ENCODE data around the gene CCN2.
"Not testable (repeated sequence)": the region's sequence is repeated elsewhere in the genome, so short reads cannot be mapped to it uniquely, and the experiment has no call there.

CCN2 gene

DNA sequence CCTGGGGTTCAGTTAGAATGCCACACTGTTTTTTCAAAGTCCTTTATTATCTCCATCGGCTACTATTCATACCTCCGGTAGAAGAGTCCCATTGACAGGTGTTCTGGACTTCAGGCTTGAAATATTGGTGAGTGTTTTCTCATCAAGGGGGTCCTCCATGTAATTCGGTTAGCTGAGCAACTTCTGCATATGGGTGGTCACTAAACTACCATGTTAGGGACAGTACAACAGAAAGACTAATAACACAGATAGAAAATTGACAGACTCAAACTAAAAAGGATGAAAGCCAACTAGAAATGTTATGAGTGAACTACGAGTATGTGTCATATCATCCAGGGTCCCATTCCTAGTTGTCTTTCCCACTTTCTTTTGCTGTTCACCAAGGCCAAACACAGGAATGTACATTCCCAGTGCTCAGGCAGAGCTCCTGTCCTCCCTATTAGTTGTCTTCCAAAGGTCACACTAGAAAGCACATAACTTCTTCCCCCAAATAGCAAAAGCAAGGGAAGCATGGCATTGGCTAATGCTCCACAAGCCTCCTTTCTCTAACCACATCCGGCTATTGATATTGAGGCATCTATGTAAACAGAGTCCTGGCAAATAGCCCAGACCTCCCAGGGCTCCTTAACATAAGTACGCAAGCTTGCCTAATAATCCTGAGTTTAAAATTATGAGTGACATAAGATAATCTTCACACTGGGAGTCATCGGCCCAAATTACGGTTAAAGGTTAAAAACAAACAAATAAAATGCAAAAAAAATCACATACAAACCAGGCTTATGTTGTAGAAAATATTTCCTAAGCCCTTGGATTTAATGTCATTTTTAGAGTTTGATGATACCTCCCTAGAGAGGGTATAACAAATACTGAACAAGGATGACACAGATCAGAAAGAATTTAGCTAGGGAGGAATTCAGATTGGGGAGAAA, 13.2 kb downstream of the CCN2 start:
- no peak for DNase-seq

DNA sequence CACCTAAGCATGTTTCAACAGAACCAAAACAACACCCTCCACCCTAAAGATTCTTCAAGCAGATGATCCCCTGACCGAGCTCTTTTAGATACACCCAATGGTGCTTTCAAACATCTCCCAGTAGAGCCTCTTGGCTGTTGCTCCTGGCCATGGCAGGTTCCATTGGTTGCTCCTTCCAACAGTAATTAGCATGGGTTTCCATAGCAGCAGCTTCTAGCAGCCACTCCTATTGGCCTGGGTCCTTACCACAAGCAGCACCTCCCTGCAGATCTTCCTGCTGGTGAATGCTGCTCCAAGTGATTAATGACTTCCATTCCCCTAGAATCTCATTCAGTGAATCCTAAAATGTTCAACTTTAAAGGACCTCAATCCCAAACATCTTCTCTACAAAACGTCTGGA, 13.9 kb downstream of the CCN2 start:
- no peak for DNase-seq

DNA sequence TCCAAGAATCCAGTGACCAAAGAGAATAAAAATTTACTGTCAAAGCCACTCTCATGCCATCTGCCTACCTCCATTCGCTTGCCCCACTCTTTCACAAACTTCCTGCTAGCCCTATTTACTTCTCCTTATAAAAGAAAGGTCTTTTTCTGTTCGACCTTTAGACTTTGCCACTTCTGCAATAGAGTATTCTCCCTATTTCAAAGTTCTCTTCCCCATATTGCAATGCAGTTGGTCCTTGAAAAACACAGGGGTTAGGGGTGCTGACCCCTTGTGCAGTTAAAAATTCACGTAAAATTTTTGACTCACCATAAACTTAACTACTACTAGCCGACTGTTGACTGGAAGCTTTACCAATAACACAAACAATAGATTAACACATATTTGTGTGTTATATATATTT, 15.0 kb downstream of the CCN2 start:
- no peak for DNase-seq

DNA sequence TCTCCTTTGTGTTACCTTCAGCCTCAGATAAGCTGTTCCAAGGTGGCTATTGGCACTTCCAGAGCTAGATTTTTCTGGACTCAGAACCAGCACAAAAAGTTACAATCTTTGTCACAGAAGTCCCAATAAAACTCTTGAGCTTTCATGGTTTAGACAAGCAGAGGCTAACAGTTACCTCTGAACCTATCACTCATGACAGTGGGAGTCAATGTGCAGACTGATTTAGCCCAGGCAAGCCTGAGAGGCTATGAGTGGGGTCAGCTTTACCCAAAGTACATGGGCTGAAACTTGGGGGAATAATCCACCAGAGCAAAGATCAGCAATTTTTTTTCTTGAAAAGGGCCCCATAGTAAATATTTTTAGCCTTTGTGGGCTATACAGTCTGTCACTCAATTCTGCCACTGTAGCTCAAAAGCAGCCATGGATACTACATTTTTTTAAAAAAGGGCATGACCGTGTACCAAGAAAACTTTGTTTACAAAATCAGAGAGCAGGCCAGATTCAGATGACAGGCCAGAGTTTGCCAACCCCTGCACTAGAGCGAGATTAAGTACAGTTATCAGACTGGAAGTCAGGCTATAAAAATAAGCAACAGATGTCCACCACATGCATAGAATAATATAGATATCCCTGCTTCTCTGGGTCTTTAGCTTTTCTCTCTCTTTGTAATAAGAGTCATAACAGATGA, 20.0 kb downstream of the CCN2 start:
- no peak for DNase-seq

DNA sequence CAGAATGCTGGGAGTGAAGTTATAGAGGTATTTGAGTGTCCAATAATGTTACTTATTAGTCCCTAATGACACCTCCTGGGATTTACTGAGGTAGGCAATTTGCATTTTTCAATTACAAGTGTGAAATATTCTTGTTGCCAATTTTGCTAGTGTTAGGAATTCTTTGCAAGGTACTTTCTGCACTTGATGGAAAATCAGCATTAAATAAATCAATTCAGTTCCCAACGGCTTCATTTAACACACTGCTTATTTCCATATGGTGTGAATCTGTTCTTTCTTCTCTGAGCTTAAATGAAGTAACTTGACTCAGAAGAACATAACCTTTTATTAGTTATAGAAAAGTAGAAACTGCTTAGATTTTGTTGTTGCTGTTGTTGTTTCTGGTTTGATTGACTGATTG, 21.2 kb downstream of the CCN2 start:
- DNase-seq, result no peak

DNA sequence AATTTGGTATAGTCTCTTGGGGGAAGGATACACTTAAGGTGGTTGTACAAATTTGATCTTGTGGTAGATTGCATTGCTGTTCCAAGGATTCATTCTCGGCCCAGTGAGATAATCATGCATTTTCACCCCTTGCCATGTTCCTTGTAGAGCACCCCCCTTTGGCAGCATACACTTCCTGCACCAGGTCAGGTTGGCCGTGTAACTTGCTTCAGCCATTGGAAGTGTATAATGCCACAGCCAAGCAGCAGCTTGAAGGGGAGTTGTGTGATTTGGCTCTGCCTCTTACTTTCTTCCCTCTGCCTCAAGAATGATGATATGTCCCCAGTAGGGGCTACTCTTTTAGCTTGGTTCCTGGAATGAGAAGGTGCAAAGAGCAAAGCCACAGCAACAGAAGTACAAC, 21.9 kb downstream of the CCN2 start:
- no peak for DNase-seq

DNA sequence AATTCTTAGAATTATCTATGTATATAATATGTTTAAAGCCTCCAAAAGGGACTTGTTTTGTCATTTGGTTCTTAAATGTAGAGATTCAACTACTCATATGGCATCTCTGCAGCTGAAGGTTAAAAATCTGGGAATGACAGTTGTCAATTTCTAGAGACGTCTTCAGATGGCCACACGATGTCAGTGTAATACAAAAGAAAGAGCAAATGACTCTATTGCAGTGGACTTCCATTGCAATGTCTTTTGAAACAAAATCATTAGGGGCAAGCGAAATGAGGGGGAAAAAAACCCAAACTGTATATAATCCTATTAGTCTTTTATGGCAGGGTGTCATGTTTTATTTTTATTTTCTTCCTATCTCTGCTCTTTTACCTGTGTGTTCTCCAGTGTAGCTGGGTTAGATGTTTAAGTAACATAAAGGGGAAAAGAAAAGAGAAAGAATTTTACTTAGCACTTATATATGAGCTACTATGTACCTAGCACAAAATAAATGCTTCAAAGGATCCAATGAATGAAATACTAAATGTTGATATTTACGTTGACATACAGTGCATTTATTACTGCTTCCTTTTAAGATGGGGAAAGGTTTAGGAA, 26.2 kb downstream of the CCN2 start:
- no peak for DNase-seq

DNA sequence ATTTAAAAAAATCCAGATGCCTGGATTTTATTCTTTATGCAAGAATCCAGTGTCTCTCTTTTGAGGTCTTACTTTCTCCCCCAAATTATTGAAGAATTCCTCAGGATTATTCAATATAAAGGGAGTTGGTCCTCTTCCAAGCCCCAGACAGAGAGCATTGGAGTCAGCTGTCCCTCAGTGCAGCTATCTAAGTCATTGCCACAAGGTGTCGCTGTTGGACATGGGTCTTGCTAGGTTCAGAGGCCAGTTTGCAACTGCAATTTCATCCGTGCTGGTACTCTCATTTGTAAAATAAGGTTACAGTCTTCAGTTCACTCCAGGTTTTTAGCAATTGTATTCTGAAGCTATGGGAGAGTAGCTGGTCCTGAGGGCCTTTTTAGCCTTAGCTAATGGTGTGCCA, 27.8 kb downstream of the CCN2 start:
- DNase-seq, result no peak

DNA sequence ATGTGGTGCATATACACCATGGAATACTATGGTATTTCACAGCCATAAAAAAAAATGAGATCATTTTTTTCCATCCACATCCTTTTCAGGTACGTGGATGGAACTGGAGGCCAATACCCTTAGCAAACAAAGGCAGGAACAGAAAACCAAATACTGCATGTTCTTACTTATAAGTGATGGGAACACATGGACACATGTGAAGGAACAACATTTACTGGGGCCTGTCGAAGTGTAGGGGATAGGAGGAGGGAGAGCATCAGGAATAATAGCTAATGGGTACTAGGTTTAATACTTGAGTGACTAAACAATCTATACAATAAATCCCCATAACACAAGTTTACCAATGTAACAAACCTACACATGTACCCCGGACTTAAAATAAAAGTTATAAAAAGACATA, 30.5 kb downstream of the CCN2 start:
- no peak for DNase-seq

DNA sequence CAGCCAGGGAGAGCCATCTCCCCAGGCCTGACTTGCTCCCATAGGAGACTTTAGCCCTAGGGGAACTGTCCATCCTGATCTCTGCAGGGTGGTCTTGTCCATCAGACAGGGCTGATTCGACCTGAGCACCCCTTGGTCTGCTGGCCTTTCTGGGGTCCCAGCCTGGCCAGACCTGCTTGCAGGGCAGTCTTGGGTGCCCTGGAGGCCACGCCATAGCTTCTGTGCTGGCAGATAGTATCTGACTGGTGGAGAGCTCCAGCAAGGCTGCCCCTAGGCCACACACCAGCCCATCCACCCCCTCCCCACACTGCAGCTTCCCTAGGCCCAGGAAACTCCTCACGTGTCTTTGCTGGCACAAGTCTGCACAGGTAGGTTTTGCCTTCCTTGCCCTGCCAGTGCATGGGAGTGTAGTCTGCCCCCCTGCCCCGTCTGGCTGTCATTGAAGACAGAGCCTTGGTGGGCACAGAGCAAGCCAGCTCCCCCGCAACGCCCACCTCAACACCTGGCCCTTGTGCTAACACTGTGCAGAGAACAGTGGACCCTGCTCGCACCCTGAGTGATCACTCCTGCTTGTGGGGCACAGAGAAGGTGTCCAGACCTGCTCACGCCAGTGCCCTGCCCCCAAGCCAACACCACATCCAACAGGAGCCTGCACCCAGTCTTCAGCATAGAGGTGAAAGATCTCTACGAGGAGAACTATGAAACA, 32.4 kb downstream of the CCN2 start:
- no peak for DNase-seq

DNA sequence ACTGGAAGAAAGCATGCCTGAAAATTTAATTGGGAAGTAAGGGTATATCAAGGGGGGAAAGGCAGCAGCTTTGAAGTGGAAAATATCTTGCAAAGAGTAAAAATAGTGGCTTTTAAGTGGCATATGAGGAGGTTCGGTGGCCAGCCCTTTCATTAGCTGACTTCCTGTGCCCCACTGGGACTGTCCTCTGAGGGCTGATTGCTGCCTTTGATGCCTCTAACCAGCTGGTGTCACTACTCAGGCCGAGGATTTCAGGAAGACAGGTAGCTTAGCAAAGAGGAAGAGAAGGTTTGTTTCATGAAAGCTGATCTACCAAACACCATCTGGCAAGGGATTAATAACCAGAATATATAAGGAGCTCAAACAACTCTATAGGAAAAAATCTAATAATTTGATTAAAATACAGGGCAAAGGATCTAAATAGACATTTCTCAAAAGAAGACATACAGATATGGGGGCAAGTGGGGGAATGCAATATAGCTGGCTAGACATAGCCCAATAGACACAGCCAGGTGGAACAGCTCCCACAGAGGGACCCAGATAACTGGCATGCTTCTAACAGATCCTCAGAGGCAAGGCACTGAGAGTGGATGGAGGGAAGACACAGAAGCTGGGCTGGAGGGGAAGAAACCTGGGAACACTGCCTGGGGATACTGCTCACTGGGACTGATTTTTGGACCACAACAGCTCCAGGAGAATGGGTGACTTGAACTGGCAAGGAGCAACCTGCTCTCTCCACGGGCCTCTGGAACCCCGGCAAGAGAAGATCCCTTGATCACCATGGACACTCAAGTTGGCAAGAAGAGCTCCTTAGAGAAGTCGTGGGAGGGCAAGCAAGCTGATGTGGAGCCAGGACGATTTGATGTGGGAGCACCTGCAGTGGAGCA, 33.2 kb downstream of the CCN2 start:
- no peak for DNase-seq

DNA sequence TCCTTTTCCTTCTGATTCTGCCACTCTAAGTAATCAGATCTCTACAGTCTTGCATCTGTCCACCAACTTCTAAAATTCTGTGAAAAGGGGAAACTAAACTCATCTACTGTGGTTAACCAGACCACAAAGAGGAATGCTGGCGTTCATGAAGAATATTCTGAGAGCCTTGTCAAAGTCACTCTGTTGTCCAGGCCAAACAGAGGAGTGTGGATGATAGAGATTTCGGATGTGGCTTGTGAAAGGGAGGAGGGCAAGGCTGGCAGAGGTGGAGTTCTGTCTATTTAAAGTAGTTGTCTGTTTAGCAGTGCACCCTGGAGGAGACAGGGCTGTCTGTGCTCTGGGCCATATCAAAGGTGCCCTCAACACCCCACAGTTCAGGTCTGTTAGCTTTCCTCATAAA, 33.9 kb downstream of the CCN2 start:
- no peak for DNase-seq

DNA sequence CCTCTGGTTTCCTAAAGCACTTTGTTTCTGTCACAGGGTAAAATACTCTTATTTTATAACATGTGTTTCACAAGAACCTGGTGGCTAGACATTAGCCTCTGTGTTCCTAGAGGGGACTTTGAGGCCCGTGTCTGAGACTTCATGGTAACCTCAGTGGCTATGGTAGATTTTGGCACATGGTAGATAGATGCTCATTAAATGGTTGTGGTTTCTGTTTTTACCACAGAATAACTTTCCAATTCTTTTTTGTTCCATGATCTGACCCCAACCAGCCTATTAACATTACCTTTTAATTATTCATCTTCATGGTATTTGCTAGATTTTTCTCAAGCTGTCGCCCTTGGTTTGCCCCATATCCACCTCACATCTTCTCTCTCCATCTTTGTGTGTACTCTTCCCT, 34.3 kb downstream of the CCN2 start:
- DNase-seq, result no peak

DNA sequence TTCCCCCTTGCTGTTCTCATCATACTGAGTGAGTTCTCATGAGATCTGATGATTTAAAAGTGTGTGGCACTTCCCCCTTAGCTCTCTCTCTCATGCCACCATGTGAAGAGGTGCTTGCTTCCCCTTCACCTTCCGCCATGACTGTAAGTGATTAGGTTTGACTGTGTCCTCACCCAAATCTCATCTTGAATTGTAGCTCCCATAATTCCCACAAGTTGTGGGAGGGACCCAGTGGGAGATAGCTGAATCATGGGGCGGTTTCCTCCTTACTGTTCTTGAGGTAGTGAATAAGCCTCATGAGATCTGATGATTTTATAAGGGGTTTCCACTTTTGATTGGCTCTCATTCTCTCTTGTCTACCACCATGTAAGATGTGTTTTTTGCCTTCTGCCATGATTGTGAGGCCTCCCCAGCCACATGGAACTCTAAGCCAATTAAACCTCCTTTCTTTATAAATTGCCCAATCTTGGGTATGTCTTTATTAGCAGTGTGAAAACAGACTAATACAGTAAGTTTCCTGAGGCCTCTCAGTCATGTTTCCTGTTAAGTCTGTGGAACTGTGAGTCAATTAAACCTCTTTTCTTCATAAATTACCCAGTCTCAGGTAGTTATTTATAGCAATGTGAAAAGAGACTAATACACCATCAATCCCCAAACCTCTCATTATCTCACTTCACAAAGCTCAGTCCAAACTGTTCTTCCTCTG, 34.9 kb downstream of the CCN2 start:
- DNase-seq, result not testable (repeated sequence)

DNA sequence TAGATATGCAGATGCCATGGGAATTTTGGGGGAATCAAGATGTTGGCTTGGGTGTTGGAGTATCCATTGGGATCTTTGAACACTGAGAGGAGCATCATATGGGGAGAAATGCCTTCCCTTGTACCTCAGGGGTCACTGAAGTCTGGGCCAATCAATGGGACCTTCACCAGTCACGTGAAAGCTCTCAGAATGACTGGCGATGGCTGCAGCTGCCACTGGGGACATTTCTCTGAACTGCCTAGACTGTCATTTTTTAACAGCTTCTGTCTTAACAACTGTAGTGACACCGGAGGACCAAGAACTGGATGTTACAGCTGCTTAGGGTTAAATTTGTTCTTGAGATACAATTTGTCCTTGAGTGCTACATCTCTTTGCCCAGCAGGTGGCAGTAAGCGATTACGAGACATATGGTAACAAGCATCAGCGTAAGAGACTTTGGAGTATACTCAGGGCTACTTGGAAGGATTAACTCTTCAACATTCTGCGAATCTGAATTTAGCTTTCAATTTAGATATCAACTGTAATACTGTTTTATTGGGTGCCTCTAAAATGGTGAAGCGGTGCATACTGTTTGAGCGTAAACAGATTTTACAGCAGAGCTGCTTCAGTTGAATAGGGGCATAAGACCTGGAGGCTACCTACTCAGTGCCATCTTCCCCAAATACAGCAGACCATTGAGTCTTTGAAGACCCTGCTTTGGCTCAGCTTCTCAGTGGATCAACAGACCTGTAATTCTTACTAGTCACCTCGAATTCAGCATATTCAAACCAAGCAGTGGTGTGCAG, 36.0 kb downstream of the CCN2 start:
- peak; percentile 7 for DNase-seq

DNA sequence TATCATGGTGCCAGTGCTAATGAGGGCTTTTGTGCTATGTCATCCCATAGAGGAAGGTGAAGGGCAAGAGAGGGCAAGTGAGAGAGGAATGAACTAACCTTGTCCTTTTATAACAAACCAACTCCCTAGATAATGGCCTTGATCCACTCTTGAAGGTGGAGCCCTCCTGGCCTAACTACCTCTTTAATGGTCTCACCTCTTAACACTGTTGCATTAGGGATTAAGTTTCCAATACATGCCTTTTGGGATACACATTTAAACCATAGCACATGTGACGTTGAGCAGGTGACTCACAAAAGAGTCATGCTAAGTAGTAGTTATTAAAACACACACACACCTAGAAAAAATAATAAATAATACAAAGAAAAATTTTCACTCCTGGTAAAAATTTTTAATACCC, 36.9 kb downstream of the CCN2 start:
- DNase-seq, result no peak

DNA sequence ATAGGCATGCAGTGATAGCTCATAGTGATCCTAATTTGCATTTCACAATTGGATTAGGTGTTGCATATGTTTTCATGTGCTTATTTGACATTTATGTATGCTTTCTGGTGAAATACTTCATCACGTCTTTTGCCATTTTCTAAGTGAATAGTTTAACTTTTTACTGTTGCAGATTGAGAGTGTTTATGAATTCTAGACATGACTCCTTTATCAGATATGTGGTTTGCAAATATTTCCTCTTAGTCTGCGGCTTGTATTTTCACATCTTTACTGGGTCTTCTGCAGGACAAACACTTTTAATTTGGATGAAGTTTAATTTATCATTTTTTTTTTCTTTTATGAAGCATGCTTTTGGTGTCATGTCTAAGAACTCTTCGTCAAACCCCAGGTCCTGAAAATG, 39.2 kb downstream of the CCN2 start:
- DNase-seq, result no peak

DNA sequence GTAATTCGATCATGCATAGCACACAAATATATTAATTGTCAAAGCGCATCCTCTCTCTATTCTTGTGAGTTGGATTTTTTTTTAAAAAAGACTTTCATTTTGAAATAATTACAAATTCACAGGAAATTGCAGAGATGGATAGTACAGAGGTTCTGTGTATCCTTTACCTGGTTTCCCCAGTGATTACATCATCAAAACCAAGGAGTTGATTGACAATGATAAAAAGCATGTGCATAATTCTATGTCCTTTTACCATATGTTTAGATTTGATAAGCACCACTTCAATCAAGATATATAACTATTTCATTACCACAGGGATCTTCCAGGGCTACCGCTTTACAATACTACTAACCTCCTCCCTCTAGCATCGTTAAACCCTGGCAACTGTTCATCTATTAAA, 40.2 kb downstream of the CCN2 start:
- DNase-seq, result no peak

DNA sequence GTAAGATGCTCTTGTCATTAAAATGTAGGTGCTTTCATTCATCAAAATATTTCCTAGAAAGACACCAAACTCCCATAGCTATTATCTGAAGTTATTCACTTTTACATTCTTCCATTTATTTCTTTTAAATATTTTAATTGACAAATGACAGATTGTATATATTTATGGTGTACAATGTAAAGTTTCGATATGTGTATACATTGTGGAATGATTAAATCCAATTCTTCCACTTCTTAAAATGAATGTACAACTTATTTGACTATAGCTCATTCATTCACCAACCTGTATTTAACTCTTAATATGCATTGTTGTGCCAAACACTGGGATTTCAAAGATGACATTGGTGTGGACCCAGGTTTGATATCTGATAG, 41.0 kb downstream of the CCN2 start:
- no peak for DNase-seq

DNA sequence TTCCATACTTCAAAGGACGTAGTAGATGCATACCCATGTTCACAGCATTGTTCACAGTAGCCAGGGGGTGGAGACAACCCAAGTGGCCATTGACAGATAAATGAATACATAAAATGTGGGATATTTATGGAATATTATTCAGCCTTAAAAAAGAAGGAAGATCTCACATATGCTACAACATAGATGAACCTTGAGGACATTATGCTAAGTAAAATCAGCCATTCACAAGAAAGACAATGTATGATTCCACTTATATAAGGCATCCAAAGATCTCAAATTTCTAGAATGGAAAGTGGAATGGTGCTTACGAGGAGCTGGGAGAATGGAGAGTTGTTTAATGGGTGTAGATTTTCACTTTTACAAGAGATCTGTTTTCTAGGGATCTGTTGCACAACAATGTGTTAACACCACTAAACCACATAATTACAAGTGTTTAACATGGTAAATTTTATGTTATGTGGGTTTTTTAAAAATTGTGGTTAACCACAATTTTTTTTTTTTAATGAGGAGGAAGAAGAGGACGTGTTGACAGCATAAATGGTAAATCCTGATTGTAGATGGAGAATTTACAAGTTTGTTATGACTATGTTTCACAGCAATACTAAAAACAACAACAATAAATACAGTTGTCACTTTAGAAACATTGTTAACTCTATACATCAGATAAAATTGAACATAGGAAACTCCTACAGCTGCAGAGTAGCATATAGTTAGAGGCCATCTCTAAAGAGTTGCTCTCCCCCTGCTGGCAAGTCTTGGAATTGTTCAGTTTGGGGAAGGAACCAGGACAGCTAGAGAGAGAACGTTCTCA, 41.6 kb downstream of the CCN2 start:
- DNase-seq, result no peak
